ENCODE results near the gene KIF26B. TPM values are rescaled to one million over a fixed set of nuclear protein-coding genes. Genes with fewer than 3 reads are reported as not detected.

Gene KIF26B
- total RNA-seq, 2 donors from 2014 or later: 0.30 to 0.35 TPM

GRCh38 chr1:245148861-245149260 lies 5.9 kb upstream of the KIF26B start:
- DNase-seq: no peak
- H3K27me3 ChIP-seq: peaks cover 12% of the 10 kb centered on the region
- no peak for TF ChIP-seq CTCF (IDR thresholded peaks at IDR 0.05)
- no peaks in the 10 kb centered on the region for H3K9me3 ChIP-seq
- no peak overlapping the region for H3K4me3 ChIP-seq
- H3K27ac ChIP-seq: no peak overlapping the region
- H3K4me1 ChIP-seq: peaks cover 4% of the 10 kb centered on the region
- H3K9ac ChIP-seq (ENCODE audit: low read depth in 2 of 2, low read length in 2 of 2): no peak overlapping the region
- H3K36me3 ChIP-seq: no peaks in the 10 kb centered on the region
- intact Hi-C loops (cut with DNase I): loop anchor here (5.0 to 10.0 kb wide), 2 partner anchors 858 to 1306 kb away; no protein-coding TSS in a partner anchor

GRCh38 chr1:245153081-245153551 lies 1.7 kb upstream of the KIF26B start:
- H3K27ac ChIP-seq: no peak overlapping the region
- peaks cover 52% of the 10 kb centered on the region for H3K27me3 ChIP-seq
- intact Hi-C loops (cut with DNase I): loop anchor here (10.0 kb wide), 2 partner anchors 222 to 1342 kb away; no protein-coding TSS in a partner anchor
- peak overlapping the region; percentile 41 for H3K4me3 ChIP-seq
- peak overlapping the region in 1 of 2 donors; percentile 8 for H3K9ac ChIP-seq (ENCODE audit: low read depth in 2 of 2, low read length in 2 of 2)
- H3K9me3 ChIP-seq: no peaks in the 10 kb centered on the region
- peak; percentile 49 for TF ChIP-seq CTCF (IDR thresholded peaks at IDR 0.05)
- no peaks in the 10 kb centered on the region for H3K36me3 ChIP-seq
- H3K4me1 ChIP-seq: peaks cover 22% of the 10 kb centered on the region
- peak; percentile 64 for DNase-seq

- H3K36me3 ChIP-seq: no peaks in the 10 kb centered on the region
- intact Hi-C loops (cut with DNase I): loop anchor here (10.0 kb wide), 2 partner anchors 221 to 1341 kb away; no protein-coding TSS in a partner anchor
- peaks cover 22% of the 10 kb centered on the region for H3K4me1 ChIP-seq
- no peaks in the 10 kb centered on the region for H3K9me3 ChIP-seq
- H3K4me3 ChIP-seq: peak overlapping the region; percentile 41
- peak; percentile 19 for DNase-seq
- H3K9ac ChIP-seq (ENCODE audit: low read depth in 2 of 2, low read length in 2 of 2): peak overlapping the region in 1 of 2 donors; percentile 41
- H3K27me3 ChIP-seq: peaks cover 52% of the 10 kb centered on the region
- no peak for TF ChIP-seq CTCF (IDR thresholded peaks at IDR 0.05)
- H3K27ac ChIP-seq: no peak overlapping the region
Measured at GRCh38 chr1:245153552-245154428, 995 bp upstream of the KIF26B start.

- Histone ChIP-seq H3K36me3 (no peaks in the 10 kb centered on the region), H3K27ac (no peak overlapping the region), H3K27me3 (peaks cover 54% of the 10 kb centered on the region), H3K4me1 (peaks cover 22% of the 10 kb centered on the region), H3K9ac (ENCODE audit: low read depth in 2 of 2, low read length in 2 of 2) (no peak overlapping the region), H3K4me3 (peak overlapping the region; percentile 41), H3K9me3 (no peaks in the 10 kb centered on the region)
- intact Hi-C loops (cut with DNase I): loop anchor here (5.0 to 10.0 kb wide), 4 partner anchors 122 to 1339 kb away; no protein-coding TSS in a partner anchor
- no peak for DNase-seq
- no peak for TF ChIP-seq CTCF (IDR thresholded peaks at IDR 0.05)
Measured at GRCh38 chr1:245155272-245156040, 671 bp downstream of the KIF26B start.
